ENCODE measurements around the gene CFAP46. TPM values are rescaled to one million over a fixed set of nuclear protein-coding genes. Genes with fewer than 3 reads are reported as not detected.
"Not testable (repeated sequence)": the region's sequence is repeated elsewhere in the genome, so short reads cannot be mapped to it uniquely, and the experiment has no call there.

The CFAP46 gene
- total and polyA plus RNA-seq, 2 donors, result 0.09 to 0.34 TPM

- H3K27ac ChIP-seq (ENCODE audit: low read depth in 1 of 2, low read length in 1 of 2), result no peak overlapping the region
- 81% methylated on average over 57 of the region's 57 CpGs for WGBS
- no peak for DNase-seq (ENCODE audit: low read depth in 6 of 9, low spot score in 9 of 9)
- peaks cover 17 to 33% of the 10 kb centered on the region in 2 donors for H3K27me3 ChIP-seq (ENCODE audit: control insufficient read depth in 2 of 2, insufficient read depth in 1 of 2, low read length in 1 of 2)
- H3K4me1 ChIP-seq (ENCODE audit: control insufficient read depth in 2 of 2, insufficient read depth in 2 of 2, low read length in 2 of 2), result no peaks in the 10 kb centered on the region
- no peak overlapping the region for H3K4me3 ChIP-seq (ENCODE audit: low read length in 2 of 2)
- no peaks in the 10 kb centered on the region for H3K36me3 ChIP-seq (ENCODE audit: control insufficient read depth in 2 of 2, insufficient read depth in 2 of 2, low read length in 1 of 2)
- H3K9me3 ChIP-seq (ENCODE audit: control insufficient read depth in 2 of 2, insufficient read depth in 1 of 2, low read length in 1 of 2), result peaks cover 0 to 1% of the 10 kb centered on the region in 2 donors
Measured at GRCh38 chr10:132793871-132794849, 148.2 kb downstream of the CFAP46 start.

GRCh38 chr10:132793213-132793612 lies 149.2 kb downstream of the CFAP46 start:
- peaks cover 0 to 1% of the 10 kb centered on the region in 2 donors for H3K9me3 ChIP-seq (ENCODE audit: control insufficient read depth in 2 of 2, insufficient read depth in 1 of 2, low read length in 1 of 2)
- WGBS, result 89% methylated on average over 9 of the region's 9 CpGs
- DNase-seq (ENCODE audit: low read depth in 6 of 9, low spot score in 9 of 9), result no peak
- peaks cover 27 to 42% of the 10 kb centered on the region in 2 donors for H3K27me3 ChIP-seq (ENCODE audit: control insufficient read depth in 2 of 2, insufficient read depth in 1 of 2, low read length in 1 of 2)
- no peaks in the 10 kb centered on the region for H3K4me1 ChIP-seq (ENCODE audit: control insufficient read depth in 2 of 2, insufficient read depth in 2 of 2, low read length in 2 of 2)
- no peaks in the 10 kb centered on the region for H3K36me3 ChIP-seq (ENCODE audit: control insufficient read depth in 2 of 2, insufficient read depth in 2 of 2, low read length in 1 of 2)
- H3K4me3 ChIP-seq (ENCODE audit: low read length in 2 of 2), result no peak overlapping the region
- no peak overlapping the region for H3K27ac ChIP-seq (ENCODE audit: low read depth in 1 of 2, low read length in 1 of 2)

- no peaks in the 10 kb centered on the region for H3K4me1 ChIP-seq (ENCODE audit: control insufficient read depth in 2 of 2, insufficient read depth in 2 of 2, low read length in 2 of 2)
- H3K27me3 ChIP-seq (ENCODE audit: control insufficient read depth in 2 of 2, insufficient read depth in 1 of 2, low read length in 1 of 2), result peaks cover 31 to 46% of the 10 kb centered on the region in 2 donors
- no peak overlapping the region for H3K27ac ChIP-seq (ENCODE audit: low read depth in 1 of 2, low read length in 1 of 2)
- DNase-seq (ENCODE audit: low read depth in 6 of 9, low spot score in 9 of 9), result no peak
- no peaks in the 10 kb centered on the region for H3K36me3 ChIP-seq (ENCODE audit: control insufficient read depth in 2 of 2, insufficient read depth in 2 of 2, low read length in 1 of 2)
- 92% methylated on average over 17 of the region's 17 CpGs for WGBS
- H3K9me3 ChIP-seq (ENCODE audit: control insufficient read depth in 2 of 2, insufficient read depth in 1 of 2, low read length in 1 of 2), result peaks cover 0 to 1% of the 10 kb centered on the region in 2 donors
- H3K4me3 ChIP-seq (ENCODE audit: low read length in 2 of 2), result no peak overlapping the region
Measured at GRCh38 chr10:132792796-132793195, 149.6 kb downstream of the CFAP46 start.

- not testable (repeated sequence) for DNase-seq (ENCODE audit: low read depth in 6 of 9, low spot score in 9 of 9); H3K4me1 ChIP-seq (ENCODE audit: control insufficient read depth in 2 of 2, insufficient read depth in 2 of 2, low read length in 2 of 2); H3K9me3 ChIP-seq (ENCODE audit: control insufficient read depth in 2 of 2, insufficient read depth in 1 of 2, low read length in 1 of 2); H3K27ac ChIP-seq (ENCODE audit: low read depth in 1 of 2, low read length in 1 of 2); H3K36me3 ChIP-seq (ENCODE audit: control insufficient read depth in 2 of 2, insufficient read depth in 2 of 2, low read length in 1 of 2); H3K4me3 ChIP-seq (ENCODE audit: low read length in 2 of 2)
- peaks cover 38 to 53% of the 10 kb centered on the region in 2 donors for H3K27me3 ChIP-seq (ENCODE audit: control insufficient read depth in 2 of 2, insufficient read depth in 1 of 2, low read length in 1 of 2)
- WGBS, result 98% methylated on average over 33 of the region's 33 CpGs
Measured at GRCh38 chr10:132792099-132792498, 150.3 kb downstream of the CFAP46 start.

DNA sequence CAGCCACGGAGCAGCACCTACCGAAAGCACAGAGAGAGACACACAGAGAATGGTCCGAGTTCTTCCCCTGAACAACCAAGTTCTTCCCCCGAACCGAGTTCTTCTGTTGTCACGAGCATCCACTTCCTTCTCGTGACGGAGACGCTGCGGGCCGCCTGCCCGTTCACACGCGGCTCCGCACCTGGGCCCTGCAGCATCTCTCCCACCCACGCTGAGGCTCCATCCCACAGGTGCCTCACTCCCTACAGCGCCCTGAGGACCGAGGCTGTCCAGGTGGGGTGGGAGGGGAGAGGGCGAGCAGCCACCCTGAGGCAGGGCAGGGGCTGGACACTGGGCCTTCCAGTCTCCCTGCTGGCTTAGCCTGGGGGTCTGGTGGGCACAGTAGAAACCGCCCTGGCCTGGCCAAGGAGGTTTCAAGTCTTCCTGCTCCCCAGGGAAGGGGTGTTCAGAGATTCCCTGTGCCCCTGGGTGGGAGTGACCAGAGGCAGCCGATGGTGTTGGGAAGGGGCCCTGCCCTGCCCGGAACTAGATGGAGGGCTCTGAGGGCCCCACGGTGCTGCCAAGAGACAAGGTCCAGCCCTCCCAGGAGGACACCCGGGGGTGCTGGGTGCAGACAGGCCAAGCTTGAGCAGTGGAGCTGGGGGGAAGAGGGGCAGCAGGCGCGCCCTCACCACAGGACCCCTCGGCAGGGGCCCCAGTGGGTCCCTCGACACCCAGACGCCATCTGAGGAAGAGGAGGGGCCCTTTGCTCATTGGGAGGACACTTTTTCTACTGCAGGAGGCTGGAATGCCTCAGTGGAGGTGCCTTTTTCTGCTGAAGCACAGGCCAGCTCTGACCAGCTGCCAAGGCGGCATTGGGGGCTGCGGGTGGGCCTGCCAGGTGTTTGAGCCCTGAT lies 151.2 kb downstream of the CFAP46 start:
- no peaks in the 10 kb centered on the region for H3K36me3 ChIP-seq (ENCODE audit: control insufficient read depth in 2 of 2, insufficient read depth in 2 of 2, low read length in 1 of 2)
- peaks cover 47 to 60% of the 10 kb centered on the region in 2 donors for H3K27me3 ChIP-seq (ENCODE audit: control insufficient read depth in 2 of 2, insufficient read depth in 1 of 2, low read length in 1 of 2)
- DNase-seq (ENCODE audit: low read depth in 6 of 9, low spot score in 9 of 9), result no peak
- H3K9me3 ChIP-seq (ENCODE audit: control insufficient read depth in 2 of 2, insufficient read depth in 1 of 2, low read length in 1 of 2), result peaks cover 0 to 1% of the 10 kb centered on the region in 2 donors
- H3K4me3 ChIP-seq (ENCODE audit: low read length in 2 of 2), result no peak overlapping the region
- no peaks in the 10 kb centered on the region for H3K4me1 ChIP-seq (ENCODE audit: control insufficient read depth in 2 of 2, insufficient read depth in 2 of 2, low read length in 2 of 2)
- WGBS, result 57% methylated on average over 31 of the region's 31 CpGs
- no peak overlapping the region for H3K27ac ChIP-seq (ENCODE audit: low read depth in 1 of 2, low read length in 1 of 2)

GRCh38 chr10:132790470-132790869 lies 151.9 kb downstream of the CFAP46 start:
- H3K27ac ChIP-seq (ENCODE audit: low read depth in 1 of 2, low read length in 1 of 2), result no peak overlapping the region
- no peaks in the 10 kb centered on the region for H3K36me3 ChIP-seq (ENCODE audit: control insufficient read depth in 2 of 2, insufficient read depth in 2 of 2, low read length in 1 of 2)
- H3K9me3 ChIP-seq (ENCODE audit: control insufficient read depth in 2 of 2, insufficient read depth in 1 of 2, low read length in 1 of 2), result peaks cover 0 to 1% of the 10 kb centered on the region in 2 donors
- no peaks in the 10 kb centered on the region for H3K4me1 ChIP-seq (ENCODE audit: control insufficient read depth in 2 of 2, insufficient read depth in 2 of 2, low read length in 2 of 2)
- peaks cover 53 to 63% of the 10 kb centered on the region in 2 donors for H3K27me3 ChIP-seq (ENCODE audit: control insufficient read depth in 2 of 2, insufficient read depth in 1 of 2, low read length in 1 of 2)
- DNase-seq (ENCODE audit: low read depth in 6 of 9, low spot score in 9 of 9), result no peak
- 63% methylated on average over 7 of the region's 7 CpGs for WGBS
- H3K4me3 ChIP-seq (ENCODE audit: low read length in 2 of 2), result no peak overlapping the region

DNA sequence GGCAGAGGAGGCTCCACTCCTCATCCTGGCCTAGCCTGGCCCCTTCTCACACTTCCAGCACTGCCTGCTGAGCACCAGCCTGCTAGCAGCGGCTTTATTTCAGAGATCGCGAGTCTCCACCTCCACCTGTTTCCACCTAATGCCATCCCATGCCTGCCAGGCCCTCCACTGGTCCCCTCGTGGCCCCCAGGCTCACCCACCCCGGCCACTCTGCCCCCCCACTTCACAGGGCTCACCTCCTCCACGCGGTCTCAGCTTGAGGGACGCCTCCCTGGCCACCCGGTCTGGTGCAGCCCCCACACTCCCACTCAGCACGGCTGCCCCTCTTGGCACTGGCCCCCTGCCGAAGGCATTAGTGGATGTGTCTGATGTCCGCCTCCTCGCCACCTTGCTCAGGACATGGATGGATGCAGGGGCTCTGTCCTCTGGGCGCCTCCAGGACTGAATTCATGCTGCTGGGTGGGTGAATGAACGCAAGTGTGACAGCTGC lies 152.7 kb downstream of the CFAP46 start:
- no peaks in the 10 kb centered on the region for H3K4me1 ChIP-seq (ENCODE audit: control insufficient read depth in 2 of 2, insufficient read depth in 2 of 2, low read length in 2 of 2)
- DNase-seq (ENCODE audit: low read depth in 6 of 9, low spot score in 9 of 9), result no peak
- 77% methylated on average over 15 of the region's 15 CpGs for whole genome bisulfite sequencing
- H3K27me3 ChIP-seq (ENCODE audit: control insufficient read depth in 2 of 2, insufficient read depth in 1 of 2, low read length in 1 of 2), result peaks cover 61 to 69% of the 10 kb centered on the region in 2 donors
- no peak overlapping the region for H3K27ac ChIP-seq (ENCODE audit: low read depth in 1 of 2, low read length in 1 of 2)
- peaks cover 0 to 4% of the 10 kb centered on the region in 2 donors for H3K9me3 ChIP-seq (ENCODE audit: control insufficient read depth in 2 of 2, insufficient read depth in 1 of 2, low read length in 1 of 2)
- H3K36me3 ChIP-seq (ENCODE audit: control insufficient read depth in 2 of 2, insufficient read depth in 2 of 2, low read length in 1 of 2), result no peaks in the 10 kb centered on the region
- no peak overlapping the region for H3K4me3 ChIP-seq (ENCODE audit: low read length in 2 of 2)

DNA sequence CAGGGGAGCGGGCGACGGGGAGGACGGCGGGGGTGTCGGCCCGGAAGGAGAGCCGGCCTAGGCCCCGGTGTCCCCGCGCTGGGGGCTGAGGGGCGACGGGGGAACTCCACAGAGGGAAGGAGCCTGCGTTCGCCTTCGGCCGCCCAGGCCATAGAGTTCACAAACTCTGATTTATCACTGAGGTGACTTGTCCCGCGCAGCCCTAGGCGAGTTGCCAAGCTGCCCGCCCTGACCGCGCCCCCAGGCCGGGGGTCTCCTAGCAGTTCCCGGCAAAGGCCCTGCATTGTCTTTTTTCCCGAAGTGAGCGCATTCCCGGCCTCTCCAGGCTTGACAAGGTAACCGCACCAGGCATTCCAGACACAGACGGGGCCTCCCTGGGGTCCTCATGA lies 153.5 kb downstream of the CFAP46 start:
- no peak overlapping the region for H3K27ac ChIP-seq (ENCODE audit: low read depth in 1 of 2, low read length in 1 of 2)
- no peaks in the 10 kb centered on the region for H3K4me1 ChIP-seq (ENCODE audit: control insufficient read depth in 2 of 2, insufficient read depth in 2 of 2, low read length in 2 of 2)
- H3K36me3 ChIP-seq (ENCODE audit: control insufficient read depth in 2 of 2, insufficient read depth in 2 of 2, low read length in 1 of 2), result no peaks in the 10 kb centered on the region
- no peak overlapping the region for H3K4me3 ChIP-seq (ENCODE audit: low read length in 2 of 2)
- no peak for DNase-seq (ENCODE audit: low read depth in 6 of 9, low spot score in 9 of 9)
- peaks cover 69 to 76% of the 10 kb centered on the region in 2 donors for H3K27me3 ChIP-seq (ENCODE audit: control insufficient read depth in 2 of 2, insufficient read depth in 1 of 2, low read length in 1 of 2)
- peaks cover 0 to 4% of the 10 kb centered on the region in 2 donors for H3K9me3 ChIP-seq (ENCODE audit: control insufficient read depth in 2 of 2, insufficient read depth in 1 of 2, low read length in 1 of 2)
- WGBS, result 7% methylated on average over 30 of the region's 30 CpGs
